HG03159 (cell line): ENCODE measurements around the gene SRRD.

Experiments used
- ATAC-seq: cut with Tn5 transposase; IDR thresholded peaks from one replicate; pipeline ENCODE4 v1.9.1; 2021; ENCODE audit warnings: mild to moderate bottlenecking, moderate library complexity; ENCODE audit not compliant: unreplicated experiment

The SRRD gene

GRCh38 chr22:26542831-26543230 lies 59.2 kb downstream of the SRRD start:
- ATAC-seq, result no peak
